ENCODE results near the gene CARMIL1. TPM values are rescaled to one million over a fixed set of nuclear protein-coding genes. Genes with fewer than 3 reads are reported as not detected.
"Not testable (repeated sequence)": the region's sequence is repeated elsewhere in the genome, so short reads cannot be mapped to it uniquely, and the experiment has no call there.

CARMIL1 gene
- total RNA-seq, 1 donor from 2014 or later = 8.4 TPM

GRCh38 chr6:25292384-25292783 is 13.2 kb downstream of the CARMIL1 start:
- no peaks in the 10 kb centered on the region for H3K9me3 ChIP-seq (replicated peaks)
- H3K36me3 ChIP-seq = no peaks in the 10 kb centered on the region

DNA sequence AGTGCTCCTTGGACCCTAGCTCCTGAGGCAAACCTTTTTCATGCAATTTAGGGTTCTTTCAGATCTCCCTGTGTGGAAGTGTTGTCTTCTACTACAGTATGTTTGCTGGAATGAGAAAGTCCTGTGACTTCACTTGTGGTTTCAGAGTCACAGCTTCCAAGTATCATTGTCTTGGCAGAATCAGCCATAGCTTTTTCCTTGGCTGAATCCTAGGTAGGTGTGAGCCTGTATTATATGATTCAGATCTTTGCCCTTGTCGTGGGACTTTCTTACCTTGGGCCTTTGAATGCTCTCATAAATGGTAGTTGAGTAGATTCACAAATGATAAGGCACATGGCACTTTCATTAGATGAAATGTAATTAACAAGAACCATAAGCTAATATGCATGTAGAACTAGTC is 16.5 kb downstream of the CARMIL1 start:
- no peak for DNase-seq
- H3K36me3 ChIP-seq = no peaks in the 10 kb centered on the region
- H3K27ac ChIP-seq (replicated peaks) = peak overlapping the region; percentile 83
- no peaks in the 10 kb centered on the region for H3K9me3 ChIP-seq (replicated peaks)
- no peak overlapping the region for H3K4me3 ChIP-seq
- intact Hi-C loops (cut with micrococcal nuclease) = no loop called here
- H3K27me3 ChIP-seq (ENCODE audit: low read depth) = no peaks in the 10 kb centered on the region
- TF ChIP-seq CTCF (IDR thresholded peaks at IDR 0.05; ENCODE audit: borderline replicate concordance) = no peak
- peaks cover 44% of the 10 kb centered on the region for H3K4me1 ChIP-seq

More at GRCh38 chr6:25292384-25292783, 13.2 kb downstream of the CARMIL1 start:
- intact Hi-C loops (cut with micrococcal nuclease) = no loop called here
- TF ChIP-seq CTCF (IDR thresholded peaks at IDR 0.05; ENCODE audit: borderline replicate concordance) = no peak
- Histone ChIP-seq H3K27me3 (ENCODE audit: low read depth) (no peaks in the 10 kb centered on the region), H3K4me3 (no peak overlapping the region), H3K4me1 (peaks cover 40% of the 10 kb centered on the region), H3K27ac (replicated peaks) (no peak overlapping the region)
- no peak for DNase-seq

- no peaks in the 10 kb centered on the region for H3K36me3 ChIP-seq
Observed at GRCh38 chr6:25296217-25296905, 17.2 kb downstream of the CARMIL1 start.

DNA sequence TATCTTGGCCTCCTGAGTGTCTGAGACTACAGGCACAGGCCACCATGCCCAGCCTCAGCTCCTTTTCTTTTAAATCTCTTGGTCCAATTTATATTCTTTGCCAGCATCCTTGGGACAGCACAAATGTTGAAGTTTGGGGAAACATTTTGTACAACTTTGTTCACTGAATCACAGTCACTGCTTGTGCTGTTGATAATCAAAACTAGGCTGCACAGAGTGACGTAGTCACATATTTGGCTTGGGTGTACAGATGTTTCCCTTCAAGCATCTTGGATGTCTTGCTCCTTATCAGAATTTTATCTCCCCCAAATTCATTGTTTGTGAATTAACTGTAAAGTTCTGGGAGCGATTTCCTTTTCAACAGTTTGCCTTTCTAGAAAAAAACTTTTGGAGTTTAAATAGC is 17.9 kb downstream of the CARMIL1 start:
- intact Hi-C loops (cut with micrococcal nuclease) = no loop called here
- peak; percentile 31 for DNase-seq
- H3K27ac ChIP-seq (replicated peaks) = peak overlapping the region; percentile 83
- H3K36me3 ChIP-seq = no peaks in the 10 kb centered on the region
- no peak overlapping the region for H3K4me3 ChIP-seq
- no peaks in the 10 kb centered on the region for H3K27me3 ChIP-seq (ENCODE audit: low read depth)
- H3K9me3 ChIP-seq (replicated peaks) = no peaks in the 10 kb centered on the region
- no peak for TF ChIP-seq CTCF (IDR thresholded peaks at IDR 0.05; ENCODE audit: borderline replicate concordance)
- H3K4me1 ChIP-seq = peaks cover 53% of the 10 kb centered on the region

More at GRCh38 chr6:25296217-25296905, 17.2 kb downstream of the CARMIL1 start:
- DNase-seq = no peak
- H3K4me1 ChIP-seq = peaks cover 46% of the 10 kb centered on the region
- H3K27ac ChIP-seq (replicated peaks) = peak overlapping the region; percentile 83
- no peak overlapping the region for H3K4me3 ChIP-seq
- H3K9me3 ChIP-seq (replicated peaks) = no peaks in the 10 kb centered on the region
- H3K27me3 ChIP-seq (ENCODE audit: low read depth) = no peaks in the 10 kb centered on the region
- intact Hi-C loops (cut with micrococcal nuclease) = no loop called here
- TF ChIP-seq CTCF (IDR thresholded peaks at IDR 0.05; ENCODE audit: borderline replicate concordance) = no peak

- Histone ChIP-seq H3K4me1 (peaks cover 61% of the 10 kb centered on the region), H3K27me3 (ENCODE audit: low read depth) (no peaks in the 10 kb centered on the region), H3K27ac (replicated peaks) (peak overlapping the region; percentile 83), H3K4me3 (no peak overlapping the region), H3K9me3 (replicated peaks) (no peaks in the 10 kb centered on the region), H3K36me3 (no peaks in the 10 kb centered on the region)
- TF ChIP-seq CTCF (IDR thresholded peaks at IDR 0.05; ENCODE audit: borderline replicate concordance) = no peak
- DNase-seq = no peak
- intact Hi-C loops (cut with micrococcal nuclease) = no loop called here
Observed at GRCh38 chr6:25297823-25298522, 18.8 kb downstream of the CARMIL1 start.

DNA sequence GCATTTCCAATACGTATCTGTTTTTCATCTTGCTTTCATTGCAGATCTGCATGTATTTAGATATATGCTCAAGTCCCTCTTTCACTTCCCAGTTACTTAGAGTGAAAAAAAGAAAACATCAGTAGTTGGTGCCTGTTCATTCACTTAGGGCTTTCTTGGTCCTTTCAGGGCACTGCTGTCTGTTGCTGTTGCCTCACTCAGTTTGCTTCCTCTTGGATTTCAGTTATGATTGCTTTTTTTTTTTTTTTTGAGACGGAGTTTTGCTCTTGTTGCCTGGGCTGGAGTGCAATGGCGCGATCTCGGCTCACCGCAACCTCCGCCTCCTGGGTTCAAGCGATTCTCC is 19.3 kb downstream of the CARMIL1 start:
- intact Hi-C loops (cut with micrococcal nuclease); H3K9me3 ChIP-seq (replicated peaks); H3K4me3 ChIP-seq; DNase-seq; H3K27me3 ChIP-seq (ENCODE audit: low read depth); H3K36me3 ChIP-seq: not testable (repeated sequence)
- Histone ChIP-seq H3K27ac (replicated peaks) (peak overlapping the region; percentile 83), H3K4me1 (peaks cover 64% of the 10 kb centered on the region)

Measured in left ventricle myocardium inferior (tissue), 1 donor.